Measurements from ENCODE around the gene MEAF6.

MEAF6 gene

DNA sequence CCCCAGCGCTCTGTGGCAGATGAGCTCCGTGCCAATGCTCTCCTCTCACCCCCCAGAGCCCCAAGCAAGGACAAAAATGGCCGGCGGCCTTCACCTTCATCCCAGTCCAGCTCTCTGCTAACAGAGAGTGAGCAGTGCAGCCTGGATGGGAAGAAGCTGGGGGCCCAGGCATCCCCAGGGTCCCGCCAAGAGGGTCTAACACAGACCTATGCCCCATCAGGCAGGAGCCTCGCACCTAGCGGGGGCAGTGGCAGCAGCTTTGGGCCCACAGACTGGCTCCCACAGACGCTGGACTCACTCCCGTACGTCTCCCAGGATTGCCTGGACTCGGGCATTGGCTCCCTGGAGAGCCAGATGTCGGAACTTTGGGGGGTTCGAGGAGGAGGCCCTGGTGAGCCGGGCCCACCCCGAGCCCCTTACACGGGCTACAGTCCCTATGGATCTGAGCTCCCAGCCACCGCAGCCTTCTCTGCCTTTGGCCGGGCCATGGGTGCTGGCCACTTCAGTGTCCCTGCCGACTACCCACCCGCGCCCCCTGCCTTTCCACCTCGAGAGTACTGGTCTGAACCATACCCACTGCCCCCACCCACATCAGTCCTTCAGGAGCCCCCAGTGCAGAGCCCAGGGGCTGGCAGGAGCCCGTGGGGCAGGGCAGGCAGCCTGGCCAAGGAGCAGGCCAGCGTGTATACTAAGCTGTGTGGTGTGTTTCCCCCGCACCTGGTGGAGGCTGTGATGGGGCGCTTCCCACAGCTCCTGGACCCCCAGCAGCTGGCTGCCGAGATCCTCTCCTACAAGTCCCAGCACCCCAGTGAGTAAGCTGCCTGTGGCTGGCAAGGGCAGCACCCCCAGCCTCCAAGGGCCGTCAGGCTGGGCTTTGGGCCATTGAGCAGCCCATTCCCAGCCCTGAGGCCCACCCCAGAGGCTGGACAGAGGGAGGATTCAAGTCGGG is 31.5 kb downstream of the MEAF6 start:
- H3K4me1 ChIP-seq (ENCODE audit: low read depth, poor library complexity, severe bottlenecking): peaks cover 39% of the 10 kb centered on the region
- 0 out of 2 replicates have a peak, but pooled peaks cover 3% of the 10 kb centered on the region for H3K36me3 ChIP-seq (ENCODE audit: insufficient read depth)
- TF ChIP-seq, protein P1, sequence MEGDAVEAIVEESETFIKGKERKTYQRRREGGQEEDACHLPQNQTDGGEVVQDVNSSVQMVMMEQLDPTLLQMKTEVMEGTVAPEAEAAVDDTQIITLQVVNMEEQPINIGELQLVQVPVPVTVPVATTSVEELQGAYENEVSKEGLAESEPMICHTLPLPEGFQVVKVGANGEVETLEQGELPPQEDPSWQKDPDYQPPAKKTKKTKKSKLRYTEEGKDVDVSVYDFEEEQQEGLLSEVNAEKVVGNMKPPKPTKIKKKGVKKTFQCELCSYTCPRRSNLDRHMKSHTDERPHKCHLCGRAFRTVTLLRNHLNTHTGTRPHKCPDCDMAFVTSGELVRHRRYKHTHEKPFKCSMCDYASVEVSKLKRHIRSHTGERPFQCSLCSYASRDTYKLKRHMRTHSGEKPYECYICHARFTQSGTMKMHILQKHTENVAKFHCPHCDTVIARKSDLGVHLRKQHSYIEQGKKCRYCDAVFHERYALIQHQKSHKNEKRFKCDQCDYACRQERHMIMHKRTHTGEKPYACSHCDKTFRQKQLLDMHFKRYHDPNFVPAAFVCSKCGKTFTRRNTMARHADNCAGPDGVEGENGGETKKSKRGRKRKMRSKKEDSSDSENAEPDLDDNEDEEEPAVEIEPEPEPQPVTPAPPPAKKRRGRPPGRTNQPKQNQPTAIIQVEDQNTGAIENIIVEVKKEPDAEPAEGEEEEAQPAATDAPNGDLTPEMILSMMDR (conservative IDR thresholded peaks at IDR 0.05; ENCODE audit: low read depth, low read length): no peak
- H3K4me3 ChIP-seq (IDR thresholded peaks at IDR 0.05; ENCODE audit: insufficient read depth, low read depth, low read length): no peak overlapping the region
- no peak overlapping the region for H3K4me2 ChIP-seq
- no peak overlapping the region for H3K27ac ChIP-seq
- no peak overlapping the region for H2AFZ ChIP-seq (ENCODE audit: low read depth)
- H3K9ac ChIP-seq: no peak overlapping the region
- peaks cover 23% of the 10 kb centered on the region for H3K79me2 ChIP-seq (ENCODE audit: insufficient read depth, low read depth)
- H4K20me1 ChIP-seq (ENCODE audit: insufficient read depth): 0 out of 2 replicates have a peak, but pooled peaks cover 3% of the 10 kb centered on the region
- no peaks in the 10 kb centered on the region for H3K27me3 ChIP-seq (ENCODE audit: insufficient read depth, low read depth)

DNA sequence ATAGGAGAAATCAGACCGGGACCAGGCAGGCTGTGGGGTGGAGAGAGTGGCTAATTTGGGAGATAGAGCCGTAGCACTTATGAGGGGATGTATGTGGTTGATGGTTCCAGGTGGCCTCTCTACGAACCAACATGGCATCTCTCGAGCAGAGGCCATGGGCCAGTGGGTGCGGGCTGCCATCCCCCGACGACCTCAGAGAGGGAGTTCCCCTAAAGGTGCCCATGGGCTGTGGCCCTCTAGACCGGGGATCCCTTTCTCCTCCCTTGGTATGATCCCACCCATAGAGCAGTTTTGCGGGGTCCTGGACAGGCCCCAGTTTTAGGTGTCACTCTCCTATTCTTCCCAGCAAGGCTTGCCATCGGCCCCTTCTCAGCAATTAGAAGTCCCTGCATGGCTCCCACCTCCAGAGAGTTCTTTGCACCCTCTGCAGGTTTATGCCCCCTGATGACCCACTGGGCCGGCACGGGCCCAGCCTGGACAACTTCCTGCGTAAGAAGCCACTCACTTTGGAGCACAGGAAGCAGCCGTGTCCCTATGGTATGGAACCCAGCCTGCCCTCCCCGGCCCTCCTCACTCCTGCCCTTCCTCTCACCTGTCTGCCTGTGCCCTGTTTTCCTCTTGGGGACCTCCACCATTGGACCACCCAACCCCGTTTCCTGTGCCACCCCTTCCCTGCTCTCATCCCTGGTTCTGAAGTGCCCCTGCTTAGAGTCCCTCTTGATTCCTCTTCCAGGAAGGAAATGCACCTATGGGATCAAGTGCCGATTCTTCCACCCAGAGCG is 32.4 kb downstream of the MEAF6 start:
- Histone ChIP-seq H4K20me1 (ENCODE audit: insufficient read depth) (0 out of 2 replicates have a peak, but pooled peaks cover 3% of the 10 kb centered on the region), H3K4me2 (no peak overlapping the region), H3K27me3 (ENCODE audit: insufficient read depth, low read depth) (no peaks in the 10 kb centered on the region), H3K4me3 (IDR thresholded peaks at IDR 0.05; ENCODE audit: insufficient read depth, low read depth, low read length) (no peak overlapping the region), H3K36me3 (ENCODE audit: insufficient read depth) (0 out of 2 replicates have a peak, but pooled peaks cover 3% of the 10 kb centered on the region), H3K9ac (no peak overlapping the region), H3K79me2 (ENCODE audit: insufficient read depth, low read depth) (peaks cover 31% of the 10 kb centered on the region), H2AFZ (ENCODE audit: low read depth) (no peak overlapping the region), H3K4me1 (ENCODE audit: low read depth, poor library complexity, severe bottlenecking) (peaks cover 37% of the 10 kb centered on the region), H3K27ac (no peak overlapping the region)
- TF ChIP-seq, protein P1 (conservative IDR thresholded peaks at IDR 0.05; ENCODE audit: low read depth, low read length): no peak

DNA sequence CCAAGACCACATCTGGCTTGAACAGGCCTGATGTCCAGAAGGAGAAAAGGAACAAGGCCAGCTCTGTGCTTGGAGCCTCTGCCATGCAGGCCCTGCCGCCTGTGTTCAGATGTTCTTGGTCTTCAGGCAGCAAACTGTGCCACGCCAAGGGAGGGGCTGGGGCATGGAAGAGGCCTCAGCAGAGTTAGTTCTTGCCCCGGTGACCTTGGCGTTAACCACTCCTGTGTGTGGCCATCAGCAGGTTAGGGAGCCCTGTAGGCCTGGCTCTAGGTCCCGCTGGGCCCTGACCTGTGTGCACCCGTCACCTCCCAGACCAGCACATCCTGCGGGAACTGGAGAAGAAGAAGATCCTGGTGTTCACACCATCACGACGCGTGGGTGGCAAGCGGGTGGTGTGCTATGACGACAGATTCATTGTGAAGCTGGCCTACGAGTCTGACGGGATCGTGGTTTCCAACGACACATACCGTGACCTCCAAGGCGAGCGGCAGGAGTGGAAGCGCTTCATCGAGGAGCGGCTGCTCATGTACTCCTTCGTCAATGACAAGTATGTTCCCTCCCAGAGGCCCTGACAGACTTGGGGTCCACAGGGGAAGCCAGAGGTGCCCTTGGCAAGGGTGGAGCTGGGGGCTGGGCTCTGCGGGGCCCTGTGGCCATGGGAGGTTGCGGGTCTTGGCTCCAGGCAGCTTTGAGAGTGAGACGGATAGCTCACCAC is 33.1 kb downstream of the MEAF6 start:
- Histone ChIP-seq H4K20me1 (ENCODE audit: insufficient read depth) (0 out of 2 replicates have a peak, but pooled peaks cover 3% of the 10 kb centered on the region), H3K4me2 (no peak overlapping the region), H3K4me3 (IDR thresholded peaks at IDR 0.05; ENCODE audit: insufficient read depth, low read depth, low read length) (no peak overlapping the region), H3K27ac (no peak overlapping the region), H3K27me3 (ENCODE audit: insufficient read depth, low read depth) (no peaks in the 10 kb centered on the region), H3K4me1 (ENCODE audit: low read depth, poor library complexity, severe bottlenecking) (peaks cover 33% of the 10 kb centered on the region), H3K36me3 (ENCODE audit: insufficient read depth) (0 out of 2 replicates have a peak, but pooled peaks cover 3% of the 10 kb centered on the region), H3K79me2 (ENCODE audit: insufficient read depth, low read depth) (peaks cover 39% of the 10 kb centered on the region), H2AFZ (ENCODE audit: low read depth) (no peak overlapping the region), H3K9ac (no peak overlapping the region)
- TF ChIP-seq, protein P1 (conservative IDR thresholded peaks at IDR 0.05; ENCODE audit: low read depth, low read length): no peak
